GM10847 (cell line): ENCODE data around the gene FXYD4.

ENCODE experiments used
- POLR2A ChIP-seq: IDR thresholded peaks from 2 replicates; pipeline ENCODE4 v1.6.1; 2011; ENCODE audit not compliant: insufficient read length; ENCODE audit errors: extremely low read depth

FXYD4 gene

GRCh38 chr10:43420369-43421200 is 49.1 kb downstream of the FXYD4 start:
- TF ChIP-seq POLR2A = peak; percentile 49

GRCh38 chr10:43421201-43421507 is 49.7 kb downstream of the FXYD4 start:
- no peak for TF ChIP-seq POLR2A

GRCh38 chr10:43421519-43421918 is 50.1 kb downstream of the FXYD4 start:
- TF ChIP-seq POLR2A = no peak

GRCh38 chr10:43424416-43424815 is 53.0 kb downstream of the FXYD4 start:
- TF ChIP-seq POLR2A = no peak
